HepG2 (cell line): ENCODE measurements around the gene ARAP3. TPM values are rescaled to one million over a fixed set of nuclear protein-coding genes. Genes with fewer than 3 reads are reported as not detected.
A peak's percentile ranks its signal among the peaks of the same experiment; 100 is the strongest.

Experiments used
- CBX5 ChIP-seq: sonication (generic); formaldehyde crosslinking; IDR thresholded peaks from 2 replicates; pipeline ENCODE4 v1.4.0; 2020; ENCODE audit warnings: missing genetic modification reagents, borderline replicate concordance
- CCDC6 ChIP-seq: sonication (generic); formaldehyde crosslinking; IDR thresholded peaks from 2 replicates; pipeline ENCODE4 v1.8.1; 2022; ENCODE audit warnings: mild to moderate bottlenecking, missing genetic modification reagents, moderate library complexity
- KDM6A ChIP-seq: IDR thresholded peaks from 2 replicates; pipeline ENCODE4 v1.6.1; 2016; ENCODE audit warnings: low read depth
- MED8 ChIP-seq: sonication (generic); formaldehyde crosslinking; IDR thresholded peaks from 2 replicates; pipeline ENCODE4 v1.8.1; 2023; ENCODE audit warnings: mild to moderate bottlenecking, missing genetic modification reagents; ENCODE audit not compliant: insufficient replicate concordance
- MLLT10 ChIP-seq: sonication (generic); formaldehyde crosslinking; IDR thresholded peaks from 2 replicates; pipeline ENCODE4 v1.4.0; 2020; ENCODE audit warnings: missing genetic modification reagents
- RBFOX2 ChIP-seq: fragments of 200-400 bp; formaldehyde crosslinking; IDR thresholded peaks from 2 replicates; pipeline ENCODE4 v1.6.1; 2017; ENCODE audit warnings: low read depth, mild to moderate bottlenecking, low read length
- RFXAP ChIP-seq: sonication (generic); formaldehyde crosslinking; IDR thresholded peaks from 2 replicates; pipeline ENCODE4 v1.4.0; 2020; ENCODE audit warnings: missing genetic modification reagents, borderline replicate concordance
- SP1 ChIP-seq, 2 experiments: fragments of 450-650 bp in 1 of 2; sonication (generic) in 1 of 2; formaldehyde crosslinking in 1 of 2; IDR thresholded peaks; 2 replicates each; pipeline versions ENCODE4 v1.4.0 to v1.6.1; 2016 to 2020; ENCODE audit warnings: missing genetic modification reagents in 1 of 2
- YEATS4 ChIP-seq: sonication (generic); formaldehyde crosslinking; IDR thresholded peaks from 2 replicates; pipeline ENCODE4 v1.4.0; 2020; ENCODE audit warnings: missing genetic modification reagents, borderline replicate concordance
- ZFX ChIP-seq: sonication (generic); formaldehyde crosslinking; IDR thresholded peaks from 2 replicates; pipeline ENCODE4 v1.4.0; 2020; ENCODE audit warnings: mild to moderate bottlenecking, low read depth, missing genetic modification reagents, moderate library complexity
- ZNF570 ChIP-seq: sonication (generic); formaldehyde crosslinking; IDR thresholded peaks from 2 replicates; pipeline ENCODE4 v1.4.0; 2020; ENCODE audit warnings: mild to moderate bottlenecking, missing genetic modification reagents, borderline replicate concordance
- ZNF747 ChIP-seq: sonication (generic); formaldehyde crosslinking; IDR thresholded peaks from 2 replicates; pipeline ENCODE4 v1.8.1; 2023; ENCODE audit warnings: missing genetic modification reagents, mild to moderate bottlenecking, borderline replicate concordance
- ZNF773 ChIP-seq: sonication (generic); formaldehyde crosslinking; IDR thresholded peaks from 2 replicates; pipeline ENCODE4 v1.4.0; 2020; ENCODE audit warnings: missing genetic modification reagents, borderline replicate concordance
- ZSCAN22 ChIP-seq: sonication (generic); formaldehyde crosslinking; IDR thresholded peaks from 2 replicates; pipeline ENCODE4 v1.4.0; 2020; ENCODE audit warnings: mild to moderate bottlenecking, missing genetic modification reagents
- polyA plus RNA-seq, 8 experiments: library from polyadenylated mRNA; depleted of rRNA in 3 of 8; stranded (reverse) in 7 of 8; unstranded in 1 of 8; fragments of >200 nt; fragmentation: Illumina TruSeq in 4 of 8; extraction: Trizol in 4 of 8; gene quantifications; 2 replicates each; pipeline versions ENCODE4 v1.2.1 to v1.2.3, GENCODE V29; 2011 to 2016; ENCODE audit warnings: low read depth in 4 of 8, missing spikeins in 1 of 8, mixed read lengths in 1 of 8; ENCODE audit not compliant: insufficient read depth in 1 of 8
- total RNA-seq, 5 experiments: library from RNA; depleted of rRNA; stranded (reverse); fragments of >200 nt; fragmentation: Illumina TruSeq; extraction: Trizol; gene quantifications; 2 replicates each; pipeline ENCODE4 v1.2.3, GENCODE V29; 2016; ENCODE audit warnings: low read depth in 1 of 5
- TF ChIP-seq, protein P1 (sequence below): sonication (generic); formaldehyde crosslinking; IDR thresholded peaks from 2 replicates; pipeline ENCODE4 v1.8.1; 2022; ENCODE audit warnings: low read depth, mild to moderate bottlenecking, missing genetic modification reagents
- TF ChIP-seq, protein P2 (sequence below): sonication (generic); formaldehyde crosslinking; IDR thresholded peaks from 2 replicates; pipeline ENCODE4 v1.4.0; 2020; ENCODE audit warnings: mild to moderate bottlenecking, missing genetic modification reagents
- TF ChIP-seq, protein P3 (sequence below): sonication (generic); formaldehyde crosslinking; IDR thresholded peaks from 2 replicates; pipeline ENCODE4 v1.4.0; 2020; ENCODE audit warnings: mild to moderate bottlenecking, missing genetic modification reagents
- TF ChIP-seq, protein P4 (sequence below): IDR thresholded peaks from 2 replicates; pipeline ENCODE4 v1.6.1; 2012; ENCODE audit warnings: inconsistent platforms
- TF ChIP-seq, protein P5 (sequence below): sonication (generic); formaldehyde crosslinking; IDR thresholded peaks from 2 replicates; pipeline ENCODE4 v1.4.0; 2020; ENCODE audit warnings: missing genetic modification reagents
- TF ChIP-seq, protein P6 (sequence below): sonication (generic); formaldehyde crosslinking; IDR thresholded peaks from 2 replicates; pipeline ENCODE4 v1.5.0; 2020; ENCODE audit warnings: missing genetic modification reagents

ARAP3 gene
- total and polyA plus RNA-seq, 2 of the 13 experiments (the other 11 are each of a cell fraction or from before 2014, with no cell fraction given), result 0.25 TPM; not detected in 1

DNA sequence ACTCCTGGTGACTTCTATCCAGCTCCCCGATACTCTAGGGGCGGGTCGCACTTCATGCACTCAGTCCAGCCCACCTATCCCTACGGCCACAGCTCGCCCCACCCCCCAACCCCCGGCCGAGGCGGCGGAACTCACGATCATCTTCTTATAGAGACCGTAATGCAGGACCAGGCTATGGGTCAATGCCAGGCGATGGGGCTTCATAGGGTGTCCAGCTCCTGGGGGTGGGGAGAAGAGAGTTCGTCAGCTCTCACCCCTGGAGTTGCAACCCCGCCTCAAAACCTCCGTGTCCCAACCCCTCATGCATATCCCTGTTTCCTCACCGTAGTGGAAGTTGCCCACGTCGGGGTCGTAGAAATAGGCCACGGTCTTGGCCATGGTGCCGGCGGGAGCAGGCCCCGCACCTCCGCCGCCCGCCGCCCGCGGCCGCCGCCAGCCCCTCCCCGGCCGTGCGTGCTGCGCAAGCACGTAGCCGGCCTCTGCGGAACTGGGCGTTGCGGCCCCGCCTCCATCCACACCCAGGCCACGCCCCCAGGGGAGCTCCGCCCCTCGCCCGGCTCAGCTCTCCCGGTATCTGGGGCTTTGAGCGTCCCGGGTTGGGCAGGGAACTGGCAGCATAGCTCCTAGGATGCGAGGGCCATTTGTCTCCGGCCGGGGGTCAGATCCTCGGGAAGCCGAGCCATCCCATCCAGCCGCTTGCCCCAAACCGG, 45.5 kb downstream of the ARAP3 start, which contains the start of the genes HDAC3 and RELL2 (continued):
- TF ChIP-seq, protein P1, sequence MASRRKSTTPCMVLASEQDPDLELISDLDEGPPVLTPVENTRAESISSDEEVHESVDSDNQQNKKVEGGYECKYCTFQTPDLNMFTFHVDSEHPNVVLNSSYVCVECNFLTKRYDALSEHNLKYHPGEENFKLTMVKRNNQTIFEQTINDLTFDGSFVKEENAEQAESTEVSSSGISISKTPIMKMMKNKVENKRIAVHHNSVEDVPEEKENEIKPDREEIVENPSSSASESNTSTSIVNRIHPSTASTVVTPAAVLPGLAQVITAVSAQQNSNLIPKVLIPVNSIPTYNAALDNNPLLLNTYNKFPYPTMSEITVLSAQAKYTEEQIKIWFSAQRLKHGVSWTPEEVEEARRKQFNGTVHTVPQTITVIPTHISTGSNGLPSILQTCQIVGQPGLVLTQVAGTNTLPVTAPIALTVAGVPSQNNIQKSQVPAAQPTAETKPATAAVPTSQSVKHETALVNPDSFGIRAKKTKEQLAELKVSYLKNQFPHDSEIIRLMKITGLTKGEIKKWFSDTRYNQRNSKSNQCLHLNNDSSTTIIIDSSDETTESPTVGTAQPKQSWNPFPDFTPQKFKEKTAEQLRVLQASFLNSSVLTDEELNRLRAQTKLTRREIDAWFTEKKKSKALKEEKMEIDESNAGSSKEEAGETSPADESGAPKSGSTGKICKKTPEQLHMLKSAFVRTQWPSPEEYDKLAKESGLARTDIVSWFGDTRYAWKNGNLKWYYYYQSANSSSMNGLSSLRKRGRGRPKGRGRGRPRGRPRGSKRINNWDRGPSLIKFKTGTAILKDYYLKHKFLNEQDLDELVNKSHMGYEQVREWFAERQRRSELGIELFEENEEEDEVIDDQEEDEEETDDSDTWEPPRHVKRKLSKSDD, result 0 out of 2 replicates have a peak, but pooled peaks have one; percentile 22
- TF ChIP-seq ZNF773 (CRISPR knock-in tag), result peak; percentile 53; the same call in 1 of the 2 replicates
- TF ChIP-seq, protein P2, sequence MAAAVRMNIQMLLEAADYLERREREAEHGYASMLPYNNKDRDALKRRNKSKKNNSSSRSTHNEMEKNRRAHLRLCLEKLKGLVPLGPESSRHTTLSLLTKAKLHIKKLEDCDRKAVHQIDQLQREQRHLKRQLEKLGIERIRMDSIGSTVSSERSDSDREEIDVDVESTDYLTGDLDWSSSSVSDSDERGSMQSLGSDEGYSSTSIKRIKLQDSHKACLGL (CRISPR knock-in tag), result peak; percentile 18; the same call in 1 of the 2 replicates
- TF ChIP-seq RFXAP (CRISPR knock-in tag), result peak; percentile 79; the same call in 1 of the 2 replicates
- no peak for TF ChIP-seq SP1 (IDR thresholded peaks at IDR 0.05)
- peak; percentile 90 for TF ChIP-seq SP1 (CRISPR knock-in tag; IDR thresholded peaks at IDR 0.05)
- TF ChIP-seq MLLT10 (CRISPR knock-in tag), result no peak
- peak; percentile 80 for TF ChIP-seq RBFOX2
- 0 out of 2 replicates have a peak, but pooled peaks have one; percentile 11 for TF ChIP-seq ZSCAN22 (CRISPR knock-in tag)
- TF ChIP-seq, protein P3, sequence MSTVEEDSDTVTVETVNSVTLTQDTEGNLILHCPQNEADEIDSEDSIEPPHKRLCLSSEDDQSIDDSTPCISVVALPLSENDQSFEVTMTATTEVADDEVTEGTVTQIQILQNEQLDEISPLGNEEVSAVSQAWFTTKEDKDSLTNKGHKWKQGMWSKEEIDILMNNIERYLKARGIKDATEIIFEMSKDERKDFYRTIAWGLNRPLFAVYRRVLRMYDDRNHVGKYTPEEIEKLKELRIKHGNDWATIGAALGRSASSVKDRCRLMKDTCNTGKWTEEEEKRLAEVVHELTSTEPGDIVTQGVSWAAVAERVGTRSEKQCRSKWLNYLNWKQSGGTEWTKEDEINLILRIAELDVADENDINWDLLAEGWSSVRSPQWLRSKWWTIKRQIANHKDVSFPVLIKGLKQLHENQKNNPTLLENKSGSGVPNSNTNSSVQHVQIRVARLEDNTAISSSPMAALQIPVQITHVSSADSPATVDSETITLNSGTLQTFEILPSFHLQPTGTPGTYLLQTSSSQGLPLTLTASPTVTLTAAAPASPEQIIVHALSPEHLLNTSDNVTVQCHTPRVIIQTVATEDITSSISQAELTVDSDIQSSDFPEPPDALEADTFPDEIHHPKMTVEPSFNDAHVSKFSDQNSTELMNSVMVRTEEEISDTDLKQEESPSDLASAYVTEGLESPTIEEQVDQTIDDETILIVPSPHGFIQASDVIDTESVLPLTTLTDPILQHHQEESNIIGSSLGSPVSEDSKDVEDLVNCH (CRISPR knock-in tag), result 0 out of 2 replicates have a peak, but pooled peaks have one; percentile 22
- peak; percentile 94 for TF ChIP-seq ZFX (CRISPR knock-in tag)
- TF ChIP-seq, protein P4, sequence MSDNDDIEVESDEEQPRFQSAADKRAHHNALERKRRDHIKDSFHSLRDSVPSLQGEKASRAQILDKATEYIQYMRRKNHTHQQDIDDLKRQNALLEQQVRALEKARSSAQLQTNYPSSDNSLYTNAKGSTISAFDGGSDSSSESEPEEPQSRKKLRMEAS, result peak; percentile 58
- TF ChIP-seq ZNF570 (CRISPR knock-in tag), result no peak
- TF ChIP-seq, protein P5, sequence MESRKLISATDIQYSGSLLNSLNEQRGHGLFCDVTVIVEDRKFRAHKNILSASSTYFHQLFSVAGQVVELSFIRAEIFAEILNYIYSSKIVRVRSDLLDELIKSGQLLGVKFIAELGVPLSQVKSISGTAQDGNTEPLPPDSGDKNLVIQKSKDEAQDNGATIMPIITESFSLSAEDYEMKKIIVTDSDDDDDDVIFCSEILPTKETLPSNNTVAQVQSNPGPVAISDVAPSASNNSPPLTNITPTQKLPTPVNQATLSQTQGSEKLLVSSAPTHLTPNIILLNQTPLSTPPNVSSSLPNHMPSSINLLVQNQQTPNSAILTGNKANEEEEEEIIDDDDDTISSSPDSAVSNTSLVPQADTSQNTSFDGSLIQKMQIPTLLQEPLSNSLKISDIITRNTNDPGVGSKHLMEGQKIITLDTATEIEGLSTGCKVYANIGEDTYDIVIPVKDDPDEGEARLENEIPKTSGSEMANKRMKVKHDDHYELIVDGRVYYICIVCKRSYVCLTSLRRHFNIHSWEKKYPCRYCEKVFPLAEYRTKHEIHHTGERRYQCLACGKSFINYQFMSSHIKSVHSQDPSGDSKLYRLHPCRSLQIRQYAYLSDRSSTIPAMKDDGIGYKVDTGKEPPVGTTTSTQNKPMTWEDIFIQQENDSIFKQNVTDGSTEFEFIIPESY (CRISPR knock-in tag), result no peak
- no peak for TF ChIP-seq ZNF747 (CRISPR knock-in tag)
- TF ChIP-seq, protein P6, sequence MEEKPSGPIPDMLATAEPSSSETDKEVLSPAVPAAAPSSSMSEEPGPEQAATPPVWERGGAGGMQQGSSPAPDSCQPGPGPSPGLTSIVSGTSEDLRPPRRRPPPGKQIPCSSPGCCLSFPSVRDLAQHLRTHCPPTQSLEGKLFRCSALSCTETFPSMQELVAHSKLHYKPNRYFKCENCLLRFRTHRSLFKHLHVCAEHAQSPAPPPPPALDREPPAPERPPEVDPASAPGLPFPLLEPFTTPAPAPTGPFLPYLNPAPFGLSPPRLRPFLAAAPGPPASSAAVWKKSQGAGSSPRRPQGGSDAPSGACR, result peak; percentile 69; the same call in 1 of the 2 replicates
- no peak for TF ChIP-seq KDM6A (CRISPR knock-in tag)
- TF ChIP-seq CBX5 (CRISPR knock-in tag), result no peak
- peak; percentile 20 for TF ChIP-seq MED8 (CRISPR knock-in tag)
- TF ChIP-seq YEATS4 (CRISPR knock-in tag), result peak; percentile 69; the same call in 1 of the 2 replicates
- TF ChIP-seq CCDC6 (CRISPR knock-in tag), result peak; percentile 73; the same call in 1 of the 2 replicates
